NCI-H748 treated with DMSO at 0.1 percent for 48 hours (cell line): ENCODE measurements around the gene ACAP2.

ENCODE experiments used
- DNase-seq: peaks from one replicate; lab custom pipeline; 2025; lab: John Stamatoyannopoulos, UW

ACAP2 gene

DNA sequence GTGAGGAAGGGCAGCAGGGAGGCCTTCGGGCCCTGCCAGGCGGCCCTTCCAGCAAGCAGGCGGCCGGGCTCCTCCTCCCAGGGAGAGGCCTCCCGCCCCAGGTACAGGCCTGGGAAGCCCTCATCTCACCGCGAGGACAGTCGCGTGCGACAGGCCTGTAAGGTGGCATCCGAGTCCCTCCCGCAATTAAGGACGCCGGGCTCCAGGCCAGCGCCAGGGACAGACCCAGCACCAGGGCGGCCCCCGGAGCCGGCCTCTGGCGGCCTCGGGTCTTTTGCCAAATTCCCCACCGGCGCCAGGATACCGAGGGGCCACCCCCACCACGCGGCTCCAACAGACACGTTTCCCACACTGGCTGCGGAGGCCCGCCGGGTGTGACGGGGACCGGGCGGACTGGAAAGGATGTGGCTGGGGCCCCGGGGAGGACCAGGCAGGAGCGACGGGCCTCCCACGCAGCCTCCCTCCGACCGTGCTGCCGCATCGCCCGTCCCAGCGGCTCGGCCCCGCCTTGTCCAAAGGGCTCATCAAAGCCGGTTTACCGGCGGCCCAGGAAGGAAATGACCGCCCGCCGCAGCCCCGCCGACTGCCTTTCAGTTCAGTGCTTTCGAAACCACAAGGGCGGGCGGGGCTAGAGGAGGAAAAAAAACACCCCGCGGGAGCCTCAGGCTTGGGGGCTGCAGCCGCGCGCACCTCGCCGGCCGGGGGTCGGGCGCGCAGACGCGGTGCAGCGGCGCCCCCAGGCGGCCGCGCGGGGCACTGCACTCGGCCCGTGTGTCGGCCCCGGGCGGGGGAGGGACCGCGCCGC lies 183.1 kb downstream of the ACAP2 start:
- DNase-seq = peak; percentile 41

DNA sequence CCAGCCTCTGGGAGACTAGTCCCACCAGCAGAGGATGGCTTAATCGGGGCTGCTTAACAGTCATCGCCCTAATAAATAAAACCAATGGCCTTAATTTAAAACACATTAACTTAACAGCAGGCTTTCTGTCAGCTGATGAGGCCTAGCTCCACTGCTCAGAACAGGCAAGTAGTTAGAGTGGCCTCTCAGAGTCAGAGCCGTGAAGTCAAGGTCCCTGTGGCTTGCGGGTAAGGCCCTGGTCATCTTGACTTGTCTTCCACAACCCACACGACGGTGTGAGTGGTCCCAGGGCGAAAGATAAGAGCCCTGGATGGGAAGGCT lies 183.7 kb downstream of the ACAP2 start:
- DNase-seq = no peak

DNA sequence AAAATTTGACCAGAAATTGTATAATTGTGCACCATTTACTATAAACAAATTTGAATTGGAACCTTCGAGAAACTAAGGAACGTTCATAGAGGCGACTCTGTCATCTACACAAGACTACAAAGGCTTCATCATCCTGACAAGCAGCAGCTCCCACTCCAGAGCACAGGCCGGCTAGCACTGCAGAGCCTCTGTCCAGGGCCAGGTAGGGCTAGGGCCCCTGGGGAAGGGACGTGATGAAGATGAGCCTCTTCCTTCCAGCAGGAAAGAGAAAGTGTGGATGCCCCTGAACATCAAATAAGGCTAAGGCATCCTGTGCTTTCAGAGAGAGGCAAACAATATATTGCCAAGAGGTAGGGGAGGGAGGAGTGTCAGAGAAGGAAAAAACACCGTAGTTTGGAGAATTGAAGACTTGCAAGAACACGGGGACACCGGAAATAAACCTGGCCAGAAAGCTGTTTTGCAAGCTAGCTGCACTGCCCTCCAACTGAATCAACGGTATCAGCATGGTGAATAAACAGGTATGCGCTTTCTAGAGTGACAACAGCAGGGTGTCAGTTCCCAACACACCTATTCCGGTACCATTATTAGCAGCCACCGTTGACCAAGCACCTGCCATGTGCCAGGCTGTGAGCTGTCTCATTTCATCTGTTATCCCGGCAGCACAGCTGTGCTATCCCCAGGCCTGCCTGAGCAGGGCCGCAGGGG lies 184.2 kb downstream of the ACAP2 start:
- no peak for DNase-seq

DNA sequence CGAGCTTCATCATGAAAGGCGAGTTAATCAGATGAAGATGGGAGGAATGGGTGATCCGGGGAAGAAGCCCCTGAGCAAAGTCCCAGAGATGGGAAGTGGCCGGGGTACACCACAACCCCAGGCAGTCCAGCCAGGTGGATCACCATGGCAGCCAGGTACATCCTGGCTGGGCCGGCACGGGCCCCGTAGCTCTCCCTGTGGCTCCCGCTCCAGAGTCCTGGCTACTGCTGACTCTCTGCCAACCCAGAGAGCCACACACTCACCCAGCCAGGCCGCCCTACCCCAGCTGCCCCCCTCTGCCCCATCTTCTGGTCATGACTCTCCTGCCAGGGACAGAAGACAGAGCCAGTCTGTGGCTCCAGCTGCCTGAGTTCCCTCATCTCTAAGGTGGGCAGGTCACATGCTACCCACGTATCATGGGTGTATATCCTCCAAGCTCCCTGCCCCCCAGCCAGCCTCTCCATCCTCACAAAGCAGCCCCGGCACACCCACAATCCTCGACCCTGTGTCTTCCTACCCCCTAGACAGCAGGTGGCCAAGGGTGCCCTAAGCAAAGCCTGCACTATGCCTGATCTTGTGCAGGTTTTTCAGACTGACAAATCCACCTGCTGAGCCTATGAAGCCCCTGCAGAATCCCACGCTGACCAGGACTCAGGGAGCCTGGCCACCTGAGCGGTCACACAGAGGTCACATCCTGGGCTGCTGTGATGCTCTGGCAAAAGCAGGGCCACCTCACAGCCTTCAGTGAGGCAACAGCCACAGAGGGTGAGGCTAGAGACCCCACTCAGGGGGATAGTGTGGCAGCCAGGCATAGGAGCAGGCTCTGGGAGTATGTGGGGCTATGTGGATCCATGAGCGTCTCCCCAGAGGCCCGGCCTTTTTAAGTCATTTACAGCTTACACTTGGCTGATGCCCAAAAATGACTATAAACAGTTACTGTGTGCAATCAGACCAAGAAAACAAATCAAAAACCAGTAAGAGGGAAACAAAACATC lies 185.1 kb downstream of the ACAP2 start:
- no peak for DNase-seq

DNA sequence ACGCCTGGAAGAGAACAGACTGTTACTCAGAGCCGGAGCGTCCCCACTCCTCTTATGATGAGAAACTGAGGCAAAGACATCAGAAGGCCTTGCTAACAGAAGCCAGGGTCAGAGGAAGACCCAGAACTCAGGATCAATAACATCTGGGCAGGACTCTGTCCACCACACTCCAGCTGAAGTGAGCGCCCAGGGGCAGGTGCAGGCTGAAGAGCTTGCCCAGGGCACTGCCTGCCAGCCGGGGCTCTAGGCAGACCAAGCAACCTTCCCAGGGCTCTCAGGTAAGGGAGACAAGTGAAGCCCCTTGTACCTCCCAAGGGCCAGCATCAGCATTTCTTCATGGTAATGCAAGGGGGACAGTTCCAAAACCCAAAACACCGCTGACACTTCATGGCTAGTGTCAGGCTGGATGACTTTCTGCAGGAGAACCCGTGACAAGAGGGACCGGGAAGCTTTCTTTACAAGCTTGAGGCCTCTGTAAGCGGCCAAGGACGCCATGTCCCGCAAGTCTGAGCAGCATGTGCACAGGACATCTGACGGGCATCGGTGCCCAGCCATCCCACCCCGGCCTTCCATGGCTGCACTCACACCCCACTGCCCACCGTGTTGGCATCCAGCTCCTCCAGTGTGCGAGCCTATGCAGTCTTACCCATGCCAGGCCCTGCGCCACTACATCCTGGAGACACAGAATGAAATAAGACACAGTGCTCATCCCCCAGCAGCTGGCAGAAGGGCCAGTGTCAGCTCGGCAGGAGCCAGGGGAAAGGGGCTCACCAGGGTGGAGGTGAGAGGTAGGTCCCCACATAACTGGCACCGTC lies 186.0 kb downstream of the ACAP2 start:
- DNase-seq = no peak

DNA sequence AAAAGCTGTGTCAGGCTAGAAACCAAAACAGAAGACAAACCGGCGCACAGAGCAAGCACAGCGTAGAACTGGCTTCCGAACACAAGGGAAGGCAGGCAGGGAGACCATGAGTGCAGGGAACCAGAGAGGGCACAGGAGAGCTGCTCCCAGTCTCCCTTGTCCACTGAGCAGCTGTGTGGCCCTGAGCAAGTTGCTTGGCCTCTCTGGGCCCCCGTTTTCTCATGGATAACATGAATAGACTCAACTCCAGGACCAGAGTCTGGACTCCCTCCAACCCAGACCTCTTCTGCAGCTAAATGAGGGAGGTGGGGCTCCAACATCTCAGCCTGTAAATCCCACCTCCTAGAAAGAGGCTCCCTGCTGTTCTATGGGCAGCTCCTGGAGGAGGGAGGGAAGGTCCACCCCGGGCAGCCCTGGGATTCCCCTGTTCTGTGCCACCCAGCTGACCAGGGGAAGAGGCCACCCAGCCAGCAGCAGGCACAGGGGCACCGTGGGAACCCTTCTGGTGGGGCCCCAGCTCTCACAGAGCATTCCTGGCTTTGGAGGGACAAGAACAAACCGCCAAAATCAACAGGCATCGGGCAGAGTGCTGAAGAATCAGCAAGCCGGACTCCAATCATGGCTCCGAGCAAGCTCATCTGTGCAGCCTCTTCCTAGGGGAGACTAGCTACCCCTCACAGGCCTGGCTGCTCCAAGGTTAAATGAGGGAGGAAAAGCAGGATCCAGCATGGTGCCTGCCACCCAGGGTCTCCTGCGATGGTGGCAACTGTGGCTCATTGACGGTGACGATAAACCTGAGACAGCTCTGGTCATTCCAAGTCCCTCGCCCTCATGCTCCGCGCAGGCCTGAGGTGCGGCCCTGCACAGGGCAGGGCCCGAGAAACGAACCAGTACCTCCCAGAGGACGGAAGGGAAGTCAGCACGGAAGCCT lies 187.0 kb downstream of the ACAP2 start:
- no peak for DNase-seq

DNA sequence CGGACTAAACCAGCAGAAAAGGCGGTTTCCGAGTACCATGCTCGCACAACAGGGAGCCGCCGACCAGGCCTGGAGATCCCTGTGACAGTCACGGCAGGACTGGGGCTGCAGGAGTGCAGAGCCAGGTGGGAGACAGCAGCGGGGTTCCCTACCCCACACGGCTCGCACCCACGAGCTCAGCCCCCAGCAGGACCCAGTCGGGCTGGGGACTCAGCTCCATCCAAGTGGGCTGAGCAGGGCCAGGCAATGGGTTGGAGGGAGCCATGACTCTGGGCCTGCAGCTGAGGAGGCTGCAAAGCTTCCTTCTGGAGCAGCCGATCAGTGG lies 187.7 kb downstream of the ACAP2 start:
- DNase-seq = no peak

DNA sequence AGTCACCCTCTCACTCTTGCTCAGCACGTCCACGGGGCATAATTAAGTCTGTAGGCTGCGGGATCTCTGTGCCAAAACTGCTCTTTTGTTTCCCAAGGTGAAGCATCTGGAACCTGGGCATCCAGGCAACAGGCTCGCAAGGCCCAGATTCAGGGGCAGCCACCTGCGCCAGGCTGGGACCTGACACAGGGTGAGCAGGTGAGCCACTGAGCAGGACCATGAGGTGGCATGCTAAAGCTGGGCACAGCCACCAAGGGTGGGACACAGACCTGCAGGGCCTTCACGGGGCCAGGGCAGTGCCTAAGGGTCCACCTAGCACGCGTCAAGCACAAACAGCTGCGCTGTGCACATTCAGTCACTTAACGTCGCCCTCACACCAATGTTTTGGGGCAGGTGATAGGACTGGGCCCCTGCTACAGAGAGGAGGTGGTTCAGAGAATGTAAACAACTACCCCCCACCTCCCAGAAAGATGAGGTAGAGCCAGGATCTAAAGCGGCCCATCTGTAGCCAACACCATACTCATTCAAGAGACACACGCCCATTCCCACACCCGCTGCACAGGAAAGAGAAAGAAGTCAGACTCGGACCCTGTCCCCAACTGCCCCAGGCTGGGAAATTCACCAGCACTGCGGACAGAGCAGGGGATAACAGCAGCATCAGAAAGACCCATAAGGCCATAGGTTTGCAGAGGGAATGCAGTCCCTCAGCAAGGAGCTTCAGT lies 188.2 kb downstream of the ACAP2 start:
- no peak for DNase-seq

DNA sequence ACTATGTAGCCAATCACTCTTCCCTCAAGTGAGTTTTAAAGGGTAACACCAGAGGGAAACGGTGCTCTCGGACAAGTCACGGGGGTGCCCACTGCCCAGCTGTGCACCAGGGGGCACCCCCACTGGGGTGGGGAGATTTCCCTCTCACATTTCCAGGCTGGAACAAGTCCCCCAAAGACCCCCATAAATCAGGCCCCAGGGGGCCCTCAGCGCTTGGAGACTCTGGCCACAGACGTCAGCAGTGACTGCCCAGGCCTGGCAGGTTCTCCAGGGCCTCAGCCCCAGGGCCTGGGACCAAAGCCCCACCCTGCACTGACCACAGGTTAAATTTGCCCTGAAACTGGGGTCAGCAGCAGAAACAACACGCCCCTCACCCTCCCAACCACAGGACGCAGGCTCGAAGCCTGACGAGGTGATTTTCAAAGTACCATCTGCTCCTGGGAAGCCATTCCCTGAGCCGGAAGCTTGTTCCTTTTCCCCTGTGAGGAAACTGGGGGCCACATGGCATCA lies 188.8 kb downstream of the ACAP2 start:
- DNase-seq = no peak

DNA sequence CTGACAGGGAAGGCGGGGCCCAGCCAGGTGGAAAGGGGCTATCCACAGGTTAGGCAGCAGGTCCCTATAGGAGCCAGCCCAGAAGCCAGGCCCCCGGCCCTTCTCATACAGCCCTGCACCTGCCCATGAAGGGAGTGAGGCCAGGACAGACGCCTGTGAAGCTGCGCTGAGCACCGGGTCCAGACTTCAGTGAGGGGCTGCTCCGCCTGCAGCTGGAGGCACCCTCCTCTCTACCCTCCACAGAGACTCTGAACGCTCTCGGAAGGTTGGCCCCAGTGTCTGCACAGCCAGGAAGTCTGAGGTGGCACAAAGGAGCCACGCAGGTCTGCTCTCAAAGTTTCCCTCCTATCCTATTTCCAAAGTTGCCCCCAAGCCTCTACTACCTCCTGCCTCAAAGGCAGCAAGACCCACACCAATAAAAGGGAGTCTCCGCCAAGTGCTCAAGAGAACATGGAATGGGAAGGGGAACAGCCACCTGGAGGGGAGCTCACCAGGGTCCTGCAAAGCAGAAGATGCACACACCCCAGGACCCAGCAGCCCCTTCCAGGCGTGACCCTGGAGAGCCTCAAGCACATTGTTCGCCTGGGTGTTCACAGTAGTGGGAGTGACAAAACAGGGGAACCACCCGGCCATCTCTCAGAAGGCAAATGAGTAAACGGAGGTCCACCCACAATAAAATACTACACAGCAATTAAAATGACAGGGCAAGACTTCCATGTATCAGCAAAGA lies 191.3 kb downstream of the ACAP2 start:
- DNase-seq = no peak

DNA sequence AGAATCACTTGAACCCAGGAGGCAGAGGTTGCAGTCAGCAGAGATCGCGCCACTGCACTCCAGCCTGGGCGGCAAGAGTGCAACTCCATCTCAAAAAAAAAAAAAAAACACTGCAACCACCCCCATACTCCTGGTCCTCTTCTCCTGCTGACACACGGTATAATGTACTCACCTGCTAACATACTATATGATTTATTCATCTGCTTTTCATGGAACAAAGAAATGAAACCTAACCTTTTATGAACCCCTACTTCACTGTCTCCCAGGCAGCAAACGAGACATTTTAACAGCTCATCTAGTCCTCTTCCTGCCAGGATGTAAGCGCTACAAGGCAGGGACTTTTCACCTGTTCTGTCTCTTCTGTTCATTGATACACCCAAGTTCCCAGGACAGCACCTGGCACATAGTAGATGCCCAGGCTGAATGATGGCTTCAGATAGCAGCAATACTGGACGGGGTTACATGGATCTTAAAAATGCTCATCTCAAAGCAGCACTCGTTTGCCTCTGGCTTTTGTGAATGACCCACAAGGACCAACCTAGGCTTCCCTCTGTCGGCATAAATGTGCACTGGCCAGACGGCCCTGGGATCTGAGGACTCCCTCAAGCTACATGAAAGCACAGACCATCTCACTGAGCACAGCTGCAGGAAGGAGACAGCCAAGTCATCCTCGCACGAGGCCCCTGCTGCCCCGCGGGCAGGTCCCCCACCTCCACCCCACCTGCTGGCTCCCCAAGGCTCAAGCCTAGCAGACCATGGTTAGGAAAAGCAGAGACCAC lies 192.2 kb downstream of the ACAP2 start:
- DNase-seq = no peak

DNA sequence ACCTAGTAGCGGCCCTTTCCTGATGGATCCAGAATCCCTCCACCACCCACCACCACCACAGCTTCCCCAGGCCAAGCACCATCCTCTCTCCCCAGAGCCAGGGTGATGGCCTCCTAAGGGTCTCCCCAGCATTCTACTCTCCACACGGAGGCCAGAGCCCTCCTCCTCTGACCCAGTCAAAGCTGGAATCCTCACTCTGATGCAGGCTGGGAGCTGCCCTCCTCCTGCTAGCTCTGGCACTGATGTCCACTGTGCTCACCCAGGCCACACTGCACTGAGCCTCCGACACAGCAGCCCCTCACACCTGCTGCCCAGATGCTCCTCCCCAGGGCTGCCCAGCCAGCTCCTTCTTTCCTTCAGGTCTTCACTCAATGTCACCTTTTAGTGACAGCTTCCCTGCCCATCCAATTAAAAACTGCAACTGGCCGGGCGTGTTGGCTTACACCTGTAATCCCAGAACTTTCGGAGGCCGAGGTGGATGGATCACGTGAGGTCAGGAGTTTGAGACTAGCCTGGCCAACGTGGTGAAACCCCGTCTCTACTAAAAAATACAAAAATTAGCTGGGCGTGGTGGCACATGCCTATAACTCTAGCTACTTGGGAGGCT lies 192.9 kb downstream of the ACAP2 start:
- DNase-seq = no peak

DNA sequence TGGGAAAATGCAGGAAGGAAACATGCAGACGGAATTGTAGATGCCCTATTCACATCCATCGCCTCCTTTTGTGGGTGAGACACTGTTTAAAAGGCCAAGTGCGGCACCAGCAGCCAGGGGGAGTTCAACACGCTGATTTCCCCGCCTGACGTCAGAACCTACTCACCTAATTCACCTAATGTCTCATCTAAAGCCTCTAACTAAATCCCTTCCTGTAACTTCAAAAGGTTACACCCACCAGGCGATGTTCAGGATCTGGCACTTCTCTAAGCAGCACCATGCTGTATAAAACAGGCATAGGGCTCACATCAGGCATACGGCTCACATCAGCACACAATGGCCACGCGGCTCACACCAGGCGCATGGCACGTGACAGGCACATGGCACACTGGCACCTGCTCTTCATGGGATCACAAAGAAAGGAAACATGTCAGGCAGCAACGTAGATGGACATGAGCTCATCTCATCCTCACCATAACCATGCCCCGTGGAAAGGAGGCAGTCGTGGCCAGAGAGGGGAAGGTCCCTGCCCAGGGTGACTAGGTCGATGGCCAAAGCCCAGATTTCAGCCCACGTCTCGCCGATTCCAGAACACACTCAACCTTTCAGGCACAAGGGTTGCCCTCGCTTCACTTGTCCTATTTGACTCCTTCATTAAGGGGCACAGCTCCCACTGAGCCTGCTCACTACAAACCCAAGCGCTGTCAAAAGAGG lies 193.6 kb downstream of the ACAP2 start:
- DNase-seq = no peak

DNA sequence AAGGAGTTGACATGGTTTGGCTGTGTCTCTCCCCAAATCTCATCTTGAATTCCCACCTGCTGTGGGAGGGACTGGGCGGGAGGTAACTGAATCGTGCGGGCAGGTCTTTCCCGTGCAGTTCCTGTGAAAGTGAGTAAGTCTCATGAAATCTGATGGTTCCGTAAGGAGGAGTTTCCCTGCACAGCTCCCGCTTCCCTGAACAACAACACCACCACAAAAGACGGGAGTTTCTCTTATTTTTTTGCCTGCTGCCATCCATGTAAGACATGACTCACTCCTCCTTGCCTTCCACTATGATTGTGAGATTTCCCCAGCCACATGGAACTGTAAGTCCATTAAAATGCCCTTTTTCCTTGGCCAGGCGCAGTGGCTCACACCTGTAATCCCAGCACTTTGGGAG lies 194.5 kb downstream of the ACAP2 start:
- no peak for DNase-seq

DNA sequence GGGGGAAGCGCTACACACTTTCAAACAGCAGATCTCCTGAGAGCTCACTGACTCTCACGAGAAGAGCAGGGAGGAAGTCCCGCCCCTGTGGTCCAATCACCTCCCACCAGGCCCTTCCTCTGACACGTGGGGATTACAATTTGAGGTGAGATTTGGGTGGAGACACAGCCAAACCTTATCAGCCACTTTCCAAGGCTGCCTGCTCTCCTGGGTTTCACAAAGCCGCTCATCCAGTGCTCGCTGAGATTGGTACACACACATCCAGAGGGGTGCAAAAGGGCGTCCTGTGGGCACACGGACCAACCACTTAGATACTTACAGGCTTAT lies 195.0 kb downstream of the ACAP2 start:
- no peak for DNase-seq

DNA sequence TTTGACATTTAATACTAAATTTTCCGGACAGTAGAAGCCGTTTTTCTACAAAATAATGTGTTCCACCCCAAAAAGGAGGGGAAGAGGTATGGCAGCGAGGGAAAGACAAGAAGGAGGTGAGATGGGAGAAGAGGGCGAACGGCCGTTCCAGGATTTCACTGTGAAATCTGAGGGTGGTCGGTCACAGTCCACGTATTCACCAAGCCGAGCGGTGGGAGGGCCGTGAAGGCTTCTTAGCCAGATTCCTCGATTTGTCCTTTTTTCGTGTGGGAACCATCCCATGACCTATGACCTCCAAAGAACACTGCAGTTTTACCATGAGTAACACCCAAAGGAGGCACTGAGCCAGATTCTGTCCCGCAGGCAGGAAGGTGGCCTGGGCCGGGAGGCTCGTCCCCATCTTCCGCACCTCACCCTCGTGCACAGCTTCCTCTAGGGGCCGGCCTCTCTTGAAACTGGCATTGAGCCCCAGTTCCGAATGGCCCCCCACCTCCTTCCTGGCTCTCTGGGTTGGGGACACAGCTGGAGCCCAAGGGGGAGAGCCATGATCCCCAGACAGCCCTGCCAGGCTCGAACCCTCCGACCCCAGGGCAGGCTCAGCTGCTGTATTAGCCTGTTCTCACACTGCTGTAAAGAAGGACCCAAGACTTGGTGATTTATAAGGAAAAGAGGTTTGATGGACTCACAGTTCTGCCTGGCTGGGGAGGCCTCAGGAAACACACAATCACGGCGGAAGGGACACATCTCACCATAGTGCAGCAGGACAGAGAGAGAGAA lies 195.5 kb downstream of the ACAP2 start:
- no peak for DNase-seq

DNA sequence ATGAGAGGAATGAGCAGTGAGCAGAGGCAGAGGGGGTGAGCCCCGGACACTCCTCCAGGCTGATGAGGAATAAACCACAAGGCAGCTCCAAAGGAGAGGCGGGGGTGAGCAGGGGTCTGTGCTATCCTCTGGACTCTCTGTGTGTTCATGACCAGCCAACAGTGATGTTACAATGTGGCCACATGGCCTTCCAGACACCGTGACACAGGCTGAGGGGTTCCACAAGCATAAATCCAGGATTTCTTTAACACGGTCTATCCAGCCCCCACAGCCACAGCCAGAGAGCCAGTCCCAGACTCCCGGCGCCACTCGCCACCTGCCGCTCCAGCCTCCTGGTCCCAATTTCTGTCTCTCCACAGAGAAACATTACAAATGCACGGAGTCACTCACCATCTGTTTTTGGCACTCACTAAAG lies 196.2 kb downstream of the ACAP2 start:
- no peak for DNase-seq
